ENCODE data around the gene GDF15.

DNA sequence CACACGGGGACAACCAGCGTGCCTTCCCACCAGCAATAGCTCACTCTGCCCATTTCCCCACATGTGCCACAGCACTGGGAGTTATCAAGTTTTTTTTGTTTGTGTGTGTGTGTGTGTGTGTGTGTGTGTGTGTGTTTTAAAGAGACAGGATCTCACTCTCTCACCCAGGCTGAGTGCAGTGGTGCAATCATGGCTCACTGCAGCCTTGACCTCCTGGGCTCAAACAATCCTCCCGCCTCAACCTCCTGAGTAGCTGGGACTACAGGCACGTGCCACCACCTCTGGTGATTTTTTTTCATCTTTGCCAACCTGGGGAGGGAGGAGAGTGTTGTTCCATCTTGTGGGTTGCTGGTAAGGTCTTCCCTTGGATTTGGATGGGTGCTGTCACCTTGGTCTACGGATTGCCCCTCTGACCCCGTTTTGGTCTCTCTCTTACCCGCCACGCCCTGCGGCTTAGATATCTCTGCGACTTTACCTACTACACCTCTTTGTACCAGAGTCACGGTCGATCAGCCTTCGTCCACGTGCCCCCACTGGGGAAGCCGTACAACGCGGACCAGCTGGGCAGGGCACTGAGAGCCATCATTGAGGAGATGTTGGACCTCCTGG is 22.9 kb upstream of the GDF15 start:
- TF ChIP-seq, protein P1, sequence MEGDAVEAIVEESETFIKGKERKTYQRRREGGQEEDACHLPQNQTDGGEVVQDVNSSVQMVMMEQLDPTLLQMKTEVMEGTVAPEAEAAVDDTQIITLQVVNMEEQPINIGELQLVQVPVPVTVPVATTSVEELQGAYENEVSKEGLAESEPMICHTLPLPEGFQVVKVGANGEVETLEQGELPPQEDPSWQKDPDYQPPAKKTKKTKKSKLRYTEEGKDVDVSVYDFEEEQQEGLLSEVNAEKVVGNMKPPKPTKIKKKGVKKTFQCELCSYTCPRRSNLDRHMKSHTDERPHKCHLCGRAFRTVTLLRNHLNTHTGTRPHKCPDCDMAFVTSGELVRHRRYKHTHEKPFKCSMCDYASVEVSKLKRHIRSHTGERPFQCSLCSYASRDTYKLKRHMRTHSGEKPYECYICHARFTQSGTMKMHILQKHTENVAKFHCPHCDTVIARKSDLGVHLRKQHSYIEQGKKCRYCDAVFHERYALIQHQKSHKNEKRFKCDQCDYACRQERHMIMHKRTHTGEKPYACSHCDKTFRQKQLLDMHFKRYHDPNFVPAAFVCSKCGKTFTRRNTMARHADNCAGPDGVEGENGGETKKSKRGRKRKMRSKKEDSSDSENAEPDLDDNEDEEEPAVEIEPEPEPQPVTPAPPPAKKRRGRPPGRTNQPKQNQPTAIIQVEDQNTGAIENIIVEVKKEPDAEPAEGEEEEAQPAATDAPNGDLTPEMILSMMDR (IDR thresholded peaks at IDR 0.05 in 4 of 5, conservative IDR thresholded peaks at IDR 0.05 in 1 of 5): no peak
- no peak for TF ChIP-seq POLR2A (IDR thresholded peaks at IDR 0.05)
